Stimulated activated CD8-positive, alpha-beta memory T cell treated with anti-CD3 and anti-CD28 coated beads, Interleukin-2, amount 100 ng/mL, for 1 hour (primary cell): ENCODE results near the gene PRAMEF4.
"Not testable (repeated sequence)": the region's sequence is repeated elsewhere in the genome, so short reads cannot be mapped to it uniquely, and the experiment has no call there.

Experiments
- DNase-seq, 2 donors: peaks; one replicate each; pipeline ENCODE4 v3.0.0-alpha.2; 2020; ENCODE audit warnings: low read depth in 2 of 2

Gene PRAMEF4

GRCh38 chr1:12886101-12886500 is at the start of gene PRAMEF4:
Gene PRAMEF4, minus strand, starts transcription at chr1:12886201. Its CDS starts 2,807 bp downstream, at chr1:12883394.
- not testable (repeated sequence) for DNase-seq

- not testable (repeated sequence) for DNase-seq
Measured at GRCh38 chr1:12924368-12924767, 38.4 kb upstream of the PRAMEF4 start.

- DNase-seq, result not testable (repeated sequence)
Measured at GRCh38 chr1:12921749-12922148, 35.7 kb upstream of the PRAMEF4 start.

- not testable (repeated sequence) for DNase-seq
Measured at GRCh38 chr1:12916310-12916709, 30.3 kb upstream of the PRAMEF4 start, which contains the start of gene PRAMEF7. Gene PRAMEF7, plus strand, starts transcription at chr1:12916610. Its CDS starts 1,083 bp downstream, at chr1:12917693.

- not testable (repeated sequence) for DNase-seq
Measured at GRCh38 chr1:12903793-12904572, 18.0 kb upstream of the PRAMEF4 start.

- DNase-seq, result not testable (repeated sequence)
Measured at GRCh38 chr1:12899186-12899585, 13.2 kb upstream of the PRAMEF4 start.

- not testable (repeated sequence) for DNase-seq
Measured at GRCh38 chr1:12898170-12898569, 12.2 kb upstream of the PRAMEF4 start, which contains the start of gene PRAMEF10. Gene PRAMEF10, minus strand, starts transcription at chr1:12898270. Its CDS starts 2,423 bp downstream, at chr1:12895847.

- not testable (repeated sequence) for DNase-seq
Measured at GRCh38 chr1:12878453-12878852, 7.5 kb downstream of the PRAMEF4 start.

GRCh38 chr1:12863131-12863880 is 22.7 kb downstream of the PRAMEF4 start:
- DNase-seq, result not testable (repeated sequence)

GRCh38 chr1:12856786-12857185 is 29.2 kb downstream of the PRAMEF4 start, which contains the start of gene PRAMEF2:
Gene PRAMEF2, plus strand, starts transcription at chr1:12857086. Its CDS starts 1,924 bp downstream, at chr1:12859010.
- not testable (repeated sequence) for DNase-seq

- no peak for DNase-seq
Measured at GRCh38 chr1:12851779-12852178, 34.2 kb downstream of the PRAMEF4 start.

- not testable (repeated sequence) for DNase-seq
Measured at GRCh38 chr1:12848620-12849019, 37.4 kb downstream of the PRAMEF4 start, which contains the start of gene HNRNPCL1. Gene HNRNPCL1, minus strand, starts transcription at chr1:12848720. Its CDS starts 431 bp downstream, at chr1:12848289.

GRCh38 chr1:12833251-12833650 is 52.8 kb downstream of the PRAMEF4 start:
- DNase-seq, result not testable (repeated sequence)

GRCh38 chr1:12831310-12831709 is 54.7 kb downstream of the PRAMEF4 start, which contains the start of gene PRAMEF11:
Gene PRAMEF11, minus strand, starts transcription at chr1:12831410. Its CDS starts 2,621 bp downstream, at chr1:12828789.
- not testable (repeated sequence) for DNase-seq
